CD14-positive monocyte (primary cell): ENCODE results near the gene LIPJ. TPM values are rescaled to one million over a fixed set of nuclear protein-coding genes. Genes with fewer than 3 reads are reported as not detected.

Experiments
- DNase-seq, 3 donors: peaks; one replicate each; pipeline ENCODE4 v3.0.0-alpha.2; 2011 to 2022
- H2AFZ ChIP-seq: 2 replicates; pipeline ENCODE4 v1.6.0; 2012; ENCODE audit warnings: mild to moderate bottlenecking, low read depth, low read length, inconsistent platforms; ENCODE audit not compliant: insufficient read depth, poor library complexity, severe bottlenecking
- H3K27ac ChIP-seq, 2 donors: 1 replicate in 1 of 2; 2 replicates in 1 of 2; pipeline ENCODE4 v1.5.1; 2012 to 2013; ENCODE audit warnings: low read length in 2 of 2, control low read depth in 1 of 2, inconsistent platforms in 1 of 2, low read depth in 1 of 2, mild to moderate bottlenecking in 1 of 2
- H3K27me3 ChIP-seq, 2 donors: one replicate each; pipeline versions ENCODE4 v1.6.0 to v1.6.1; 2011 to 2013; ENCODE audit warnings: low read length in 2 of 2; ENCODE audit not compliant: control insufficient read depth in 2 of 2, insufficient read depth in 2 of 2
- H3K36me3 ChIP-seq, 2 donors: replicated peaks in 1 of 2; 1 replicate in 1 of 2; 2 replicates in 1 of 2; pipeline versions ENCODE4 v1.5.1 to v1.6.1; 2012 to 2013; ENCODE audit warnings: low read length in 2 of 2, control low read depth in 1 of 2, inconsistent platforms in 1 of 2, mild to moderate bottlenecking in 1 of 2; ENCODE audit not compliant: insufficient read depth in 2 of 2, control insufficient read depth in 1 of 2
- H3K4me1 ChIP-seq, 2 donors: 1 replicate in 1 of 2; 2 replicates in 1 of 2; pipeline versions ENCODE4 v1.5.1 to v1.6.1; 2012 to 2013; ENCODE audit warnings: low read length in 2 of 2, control low read depth in 1 of 2, inconsistent platforms in 1 of 2, mild to moderate bottlenecking in 1 of 2, moderate library complexity in 1 of 2; ENCODE audit not compliant: insufficient read depth in 2 of 2, control insufficient read depth in 1 of 2
- H3K4me2 ChIP-seq: replicated peaks from 2 replicates; pipeline ENCODE3; 2012; ENCODE audit warnings: low read length, moderate library complexity, mild to moderate bottlenecking; ENCODE audit not compliant: poor library complexity, severe bottlenecking; ENCODE audit errors: extremely low read depth
- H3K4me3 ChIP-seq, 3 experiments: fragments of 200-600 bp in 1 of 3; sonication (generic) in 1 of 3; replicated peaks in 1 of 3; 1 replicate in 2 of 3; 2 replicates in 1 of 3; pipeline ENCODE4 v1.5.1; 2011 to 2013; ENCODE audit warnings: low read length in 3 of 3, mild to moderate bottlenecking in 3 of 3, control low read depth in 2 of 3, low read depth in 2 of 3, inconsistent platforms in 1 of 3, moderate library complexity in 1 of 3
- H3K79me2 ChIP-seq: 2 replicates; pipeline ENCODE4 v1.6.0; 2012; ENCODE audit warnings: mild to moderate bottlenecking, control low read depth, inconsistent platforms, low read length, moderate library complexity; ENCODE audit not compliant: insufficient read depth
- H3K9ac ChIP-seq: 2 replicates; pipeline ENCODE4 v1.6.0; 2017; ENCODE audit warnings: low read length, mild to moderate bottlenecking; ENCODE audit not compliant: insufficient read depth, poor library complexity, severe bottlenecking
- H3K9me3 ChIP-seq, 2 donors: replicated peaks in 1 of 2; 1 replicate in 1 of 2; 2 replicates in 1 of 2; pipeline versions ENCODE4 v1.5.1 to v1.6.1; 2012 to 2013; ENCODE audit warnings: low read length in 2 of 2, control low read depth in 1 of 2; ENCODE audit not compliant: control insufficient read depth in 1 of 2, insufficient read depth in 1 of 2
- H4K20me1 ChIP-seq: 2 replicates; pipeline ENCODE4 v1.6.0; 2012; ENCODE audit warnings: mild to moderate bottlenecking, low read length, control low read depth, moderate library complexity; ENCODE audit not compliant: insufficient read depth
- H3K27ac Mint-ChIP-seq, 7 donors: one replicate each; pipeline ENCODE4 v1.8.0; 2020; ENCODE audit warnings: mild to moderate bottlenecking in 7 of 7, mixed read lengths in 7 of 7, moderate library complexity in 6 of 7, inconsistent platforms in 2 of 7
- H3K27me3 Mint-ChIP-seq, 3 donors: one replicate each; pipeline ENCODE4 v1.8.0; 2021 to 2022; ENCODE audit warnings: low read depth in 3 of 3, mild to moderate bottlenecking in 3 of 3, mixed read lengths in 3 of 3, moderate library complexity in 3 of 3, inconsistent platforms in 1 of 3
- H3K36me3 Mint-ChIP-seq, 2 donors: one replicate each; pipeline ENCODE4 v1.8.0; 2020; ENCODE audit warnings: mixed read lengths in 2 of 2, inconsistent platforms in 1 of 2, mild to moderate bottlenecking in 1 of 2
- H3K4me1 Mint-ChIP-seq: one replicate; pipeline ENCODE4 v1.8.0; 2020; ENCODE audit warnings: mild to moderate bottlenecking, mixed read lengths
- H3K4me3 Mint-ChIP-seq, 2 donors: one replicate each; pipeline ENCODE4 v1.8.0; 2020; ENCODE audit warnings: mild to moderate bottlenecking in 2 of 2, mixed read lengths in 2 of 2, moderate library complexity in 1 of 2
- H3K9me3 Mint-ChIP-seq, 7 donors: one replicate each; pipeline ENCODE4 v1.8.0; 2020 to 2022; ENCODE audit warnings: mixed read lengths in 7 of 7, mild to moderate bottlenecking in 6 of 7, moderate library complexity in 6 of 7, inconsistent platforms in 2 of 7
- WGBS: methylation state at CpG from one replicate; pipeline ENCODE4 v1.1.5; 2013; ENCODE audit warnings: missing lambda C conversion rate; ENCODE audit not compliant: insufficient coverage; 5-methylcytosine and 5-hydroxymethylcytosine counted together
- intact Hi-C, 2 donors: fragments of 100-400 bp; cut with micrococcal nuclease; formaldehyde crosslinking; loops; one replicate each; pipeline versions ENCODE4 v1.15.0 to v1.15.1; 2023
- polyA plus RNA-seq, 3 donors: library from polyadenylated mRNA; depleted of rRNA in 1 of 3; unstranded in 2 of 3; stranded (reverse) in 1 of 3; fragments of 300-500 nt in 2 of 3; fragments of >200 nt in 1 of 3; fragmentation: Illumina TruSeq in 2 of 3; gene quantifications; 1 replicate in 2 of 3; 2 replicates in 1 of 3; pipeline ENCODE4 v1.2.3, GENCODE V29; 2012 to 2021
- TF ChIP-seq, protein P1 (sequence below): fragments of 200-600 bp; IDR thresholded peaks from one replicate; pipeline ENCODE4 v1.8.0; 2022; ENCODE audit warnings: antibody characterized with exemption, mild to moderate bottlenecking

LIPJ gene
- polyA plus RNA-seq, 3 donors: 0.04 TPM; not detected in 2

DNA sequence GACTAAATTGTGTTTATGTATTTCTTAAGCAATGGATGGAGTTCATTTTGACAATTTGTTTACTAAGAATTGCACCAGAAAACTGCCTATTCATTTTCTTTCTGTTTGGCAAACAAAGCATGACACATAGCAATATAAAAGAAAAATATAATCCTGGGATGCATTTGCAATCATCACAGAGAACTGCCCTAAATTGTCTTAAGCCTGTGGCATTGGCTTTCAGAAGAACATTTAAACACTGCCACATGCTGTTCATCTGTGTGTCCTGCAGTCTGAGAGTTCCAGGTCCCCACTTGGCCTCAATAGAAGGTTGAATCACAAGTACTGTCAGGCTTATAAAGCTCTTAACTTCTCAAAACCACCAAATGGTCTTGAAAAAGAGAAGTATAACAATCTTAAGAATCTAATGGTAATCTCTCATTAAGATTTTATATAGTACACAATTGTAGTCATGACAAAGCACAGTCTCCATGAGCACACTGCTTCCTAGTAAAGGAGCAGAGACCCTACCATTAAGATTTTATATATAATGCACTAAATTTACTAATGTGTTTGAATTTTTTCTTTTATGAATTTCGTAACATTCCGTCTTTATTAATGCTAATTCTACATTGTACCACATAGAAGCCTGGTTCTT, 33.3 kb upstream of the LIPJ start:
- peaks cover 10% of the 10 kb centered on the region for H3K4me1 Mint-ChIP-seq
- Histone ChIP-seq H3K4me2 (no peak overlapping the region), H3K36me3 (no peaks in the 10 kb centered on the region), H3K27ac (no peak overlapping the region), H3K9me3 (peaks cover 0 to 3% of the 10 kb centered on the region in 2 donors), H4K20me1 (no peaks in the 10 kb centered on the region), H3K9ac (no peak overlapping the region), H3K4me3 (no peak overlapping the region), H3K27me3 (no peaks in the 10 kb centered on the region), H3K79me2 (no peaks in the 10 kb centered on the region), H3K4me1 (peaks cover 7 to 9% of the 10 kb centered on the region in 2 donors), H2AFZ (no peak overlapping the region)
- TF ChIP-seq, protein P1, sequence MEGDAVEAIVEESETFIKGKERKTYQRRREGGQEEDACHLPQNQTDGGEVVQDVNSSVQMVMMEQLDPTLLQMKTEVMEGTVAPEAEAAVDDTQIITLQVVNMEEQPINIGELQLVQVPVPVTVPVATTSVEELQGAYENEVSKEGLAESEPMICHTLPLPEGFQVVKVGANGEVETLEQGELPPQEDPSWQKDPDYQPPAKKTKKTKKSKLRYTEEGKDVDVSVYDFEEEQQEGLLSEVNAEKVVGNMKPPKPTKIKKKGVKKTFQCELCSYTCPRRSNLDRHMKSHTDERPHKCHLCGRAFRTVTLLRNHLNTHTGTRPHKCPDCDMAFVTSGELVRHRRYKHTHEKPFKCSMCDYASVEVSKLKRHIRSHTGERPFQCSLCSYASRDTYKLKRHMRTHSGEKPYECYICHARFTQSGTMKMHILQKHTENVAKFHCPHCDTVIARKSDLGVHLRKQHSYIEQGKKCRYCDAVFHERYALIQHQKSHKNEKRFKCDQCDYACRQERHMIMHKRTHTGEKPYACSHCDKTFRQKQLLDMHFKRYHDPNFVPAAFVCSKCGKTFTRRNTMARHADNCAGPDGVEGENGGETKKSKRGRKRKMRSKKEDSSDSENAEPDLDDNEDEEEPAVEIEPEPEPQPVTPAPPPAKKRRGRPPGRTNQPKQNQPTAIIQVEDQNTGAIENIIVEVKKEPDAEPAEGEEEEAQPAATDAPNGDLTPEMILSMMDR: peak; percentile 85
- no CpG with 5 or more reads among the region's 2 CpGs for WGBS
- no peak overlapping the region for H3K27ac Mint-ChIP-seq
- DNase-seq: peak; percentile 44 to 70 (median 63)
- H3K36me3 Mint-ChIP-seq: no peaks in the 10 kb centered on the region
- intact Hi-C loops: loop anchor here (5.0 to 10.0 kb wide), 2 partner anchors 688 to 691 kb away; partner anchors contain the start of genes KLLN (in 2 of the 2) and PTEN (in 2 of the 2)
- peaks cover 0 to 1% (median 0%) of the 10 kb centered on the region in 3 donors for H3K27me3 Mint-ChIP-seq
- peaks cover 0 to 8% (median 3%) of the 10 kb centered on the region in 7 donors for H3K9me3 Mint-ChIP-seq
- no peak overlapping the region for H3K4me3 Mint-ChIP-seq

DNA sequence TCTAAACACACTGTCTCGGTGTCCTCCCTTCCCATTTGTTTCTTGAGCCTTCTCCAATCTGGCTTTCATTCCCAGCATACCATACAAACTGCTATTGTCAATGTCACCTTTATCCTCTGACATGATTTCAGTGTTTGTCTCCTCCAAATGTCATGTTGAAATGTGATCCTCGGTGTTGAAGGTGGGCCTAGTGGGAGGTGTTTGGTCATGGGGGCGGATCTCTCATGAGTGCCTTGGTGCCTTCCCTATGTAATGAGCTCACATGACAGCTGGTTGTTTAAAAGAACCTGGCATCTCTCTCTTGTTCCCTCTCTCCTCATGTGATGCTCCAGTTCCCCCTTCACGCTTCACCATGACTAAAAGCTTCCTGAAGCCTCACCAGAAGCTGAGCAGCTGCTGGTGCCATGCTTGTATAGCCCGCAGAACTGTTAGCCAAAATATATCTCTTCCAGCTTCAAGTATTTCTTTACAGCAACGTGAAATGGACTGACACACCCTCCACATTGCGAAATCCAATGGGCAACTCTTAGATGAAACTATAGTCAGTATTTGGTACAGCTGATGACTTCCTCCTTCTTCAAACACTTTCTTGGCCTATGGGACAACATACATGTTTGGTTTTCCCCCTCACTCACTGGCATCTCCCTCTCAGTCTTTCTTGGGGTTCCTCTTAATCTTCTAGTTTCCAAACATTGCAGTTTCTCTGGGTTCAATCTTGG, 31.2 kb upstream of the LIPJ start:
- H3K9ac ChIP-seq: no peak overlapping the region
- peaks cover 10% of the 10 kb centered on the region for H3K4me1 Mint-ChIP-seq
- no peaks in the 10 kb centered on the region for H3K27me3 ChIP-seq
- H3K4me3 ChIP-seq: no peak overlapping the region
- H3K9me3 ChIP-seq: peaks cover 0 to 3% of the 10 kb centered on the region in 2 donors
- H3K27me3 Mint-ChIP-seq: peaks cover 0 to 1% (median 0%) of the 10 kb centered on the region in 3 donors
- no peaks in the 10 kb centered on the region for H3K79me2 ChIP-seq
- H3K4me2 ChIP-seq: no peak overlapping the region
- H3K4me1 ChIP-seq: peaks cover 7 to 9% of the 10 kb centered on the region in 2 donors
- 48% methylated on average over 4 of the region's 7 CpGs for WGBS
- peak overlapping the region in 1 of 2 donors; percentile 23 for H3K27ac ChIP-seq
- H3K27ac Mint-ChIP-seq: peak overlapping the region in 3 of 7 donors; percentile 71 to 77 (median 72)
- peak; percentile 56 to 79 (median 63) for DNase-seq
- H3K36me3 ChIP-seq: no peaks in the 10 kb centered on the region
- H2AFZ ChIP-seq: no peak overlapping the region
- H3K4me3 Mint-ChIP-seq: no peak overlapping the region
- H4K20me1 ChIP-seq: no peaks in the 10 kb centered on the region
- peaks cover 0 to 8% (median 3%) of the 10 kb centered on the region in 7 donors for H3K9me3 Mint-ChIP-seq
- TF ChIP-seq, protein P1: no peak
- intact Hi-C loops: loop anchor here in 1 of 2 donors (10.0 kb wide), 1 partner anchor 691 kb away; the partner anchor contains the start of genes KLLN and PTEN
- no peaks in the 10 kb centered on the region for H3K36me3 Mint-ChIP-seq
